ENCODE measurements around the gene PLCD3.

DNA sequence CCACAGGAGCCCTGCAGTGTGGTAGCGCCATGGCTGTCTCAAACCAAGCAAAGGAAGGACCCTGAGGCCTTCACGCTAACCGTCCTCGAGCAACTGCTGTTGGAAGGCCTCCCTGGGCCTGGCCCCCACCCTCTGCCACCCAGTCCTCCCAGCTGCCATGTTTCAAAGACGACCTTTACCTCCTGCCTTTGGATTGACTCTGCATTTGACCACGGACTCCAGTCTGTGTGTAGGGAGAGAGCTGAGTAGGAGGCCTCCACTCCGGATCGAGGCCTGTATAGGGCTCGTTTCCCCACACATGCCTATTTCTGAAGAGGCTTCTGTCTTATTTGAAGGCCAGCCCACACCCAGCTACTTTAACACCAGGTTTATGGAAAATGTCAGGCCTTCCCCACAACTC is 24.3 kb downstream of the PLCD3 start:
- TF ChIP-seq, protein P1, sequence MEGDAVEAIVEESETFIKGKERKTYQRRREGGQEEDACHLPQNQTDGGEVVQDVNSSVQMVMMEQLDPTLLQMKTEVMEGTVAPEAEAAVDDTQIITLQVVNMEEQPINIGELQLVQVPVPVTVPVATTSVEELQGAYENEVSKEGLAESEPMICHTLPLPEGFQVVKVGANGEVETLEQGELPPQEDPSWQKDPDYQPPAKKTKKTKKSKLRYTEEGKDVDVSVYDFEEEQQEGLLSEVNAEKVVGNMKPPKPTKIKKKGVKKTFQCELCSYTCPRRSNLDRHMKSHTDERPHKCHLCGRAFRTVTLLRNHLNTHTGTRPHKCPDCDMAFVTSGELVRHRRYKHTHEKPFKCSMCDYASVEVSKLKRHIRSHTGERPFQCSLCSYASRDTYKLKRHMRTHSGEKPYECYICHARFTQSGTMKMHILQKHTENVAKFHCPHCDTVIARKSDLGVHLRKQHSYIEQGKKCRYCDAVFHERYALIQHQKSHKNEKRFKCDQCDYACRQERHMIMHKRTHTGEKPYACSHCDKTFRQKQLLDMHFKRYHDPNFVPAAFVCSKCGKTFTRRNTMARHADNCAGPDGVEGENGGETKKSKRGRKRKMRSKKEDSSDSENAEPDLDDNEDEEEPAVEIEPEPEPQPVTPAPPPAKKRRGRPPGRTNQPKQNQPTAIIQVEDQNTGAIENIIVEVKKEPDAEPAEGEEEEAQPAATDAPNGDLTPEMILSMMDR (IDR thresholded peaks at IDR 0.05), result no peak
- TF ChIP-seq POLR2A (IDR thresholded peaks at IDR 0.05) (no peak), EP300 (IDR thresholded peaks at IDR 0.05) (no peak), POLR2AphosphoS5 (IDR thresholded peaks at IDR 0.05) (no peak)

All from gastroesophageal sphincter (tissue), 3 donors.